Measurements from ENCODE around the gene ARHGDIB. TPM values are rescaled to one million over a fixed set of nuclear protein-coding genes. Genes with fewer than 3 reads are reported as not detected.

ARHGDIB gene
- polyA plus RNA-seq, 4 donors: 44.5 to 64.5 (median 47.8) TPM

DNA sequence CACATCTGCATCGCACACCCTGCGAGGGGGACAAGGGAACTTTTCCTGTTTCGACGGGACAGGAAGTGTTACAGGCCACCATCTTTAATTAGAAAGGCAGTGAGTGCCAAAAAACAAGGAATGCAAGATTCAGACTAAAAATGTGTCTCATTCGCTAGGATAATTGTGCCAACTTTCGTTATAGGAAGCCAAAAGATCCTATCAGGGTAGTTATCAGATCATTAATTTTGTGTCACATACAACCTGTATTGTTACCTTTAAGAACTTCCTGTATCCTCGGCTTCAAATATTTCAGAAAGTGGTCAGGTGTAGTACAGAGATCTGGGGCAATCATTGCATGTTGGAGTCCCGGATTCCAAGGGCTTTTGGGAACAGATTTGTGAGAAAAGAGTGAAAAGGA lies 56.5 kb downstream of the ARHGDIB start:
- DNase-seq (ENCODE audit: low read depth in 4 of 4, low spot score in 2 of 4): no peak

DNA sequence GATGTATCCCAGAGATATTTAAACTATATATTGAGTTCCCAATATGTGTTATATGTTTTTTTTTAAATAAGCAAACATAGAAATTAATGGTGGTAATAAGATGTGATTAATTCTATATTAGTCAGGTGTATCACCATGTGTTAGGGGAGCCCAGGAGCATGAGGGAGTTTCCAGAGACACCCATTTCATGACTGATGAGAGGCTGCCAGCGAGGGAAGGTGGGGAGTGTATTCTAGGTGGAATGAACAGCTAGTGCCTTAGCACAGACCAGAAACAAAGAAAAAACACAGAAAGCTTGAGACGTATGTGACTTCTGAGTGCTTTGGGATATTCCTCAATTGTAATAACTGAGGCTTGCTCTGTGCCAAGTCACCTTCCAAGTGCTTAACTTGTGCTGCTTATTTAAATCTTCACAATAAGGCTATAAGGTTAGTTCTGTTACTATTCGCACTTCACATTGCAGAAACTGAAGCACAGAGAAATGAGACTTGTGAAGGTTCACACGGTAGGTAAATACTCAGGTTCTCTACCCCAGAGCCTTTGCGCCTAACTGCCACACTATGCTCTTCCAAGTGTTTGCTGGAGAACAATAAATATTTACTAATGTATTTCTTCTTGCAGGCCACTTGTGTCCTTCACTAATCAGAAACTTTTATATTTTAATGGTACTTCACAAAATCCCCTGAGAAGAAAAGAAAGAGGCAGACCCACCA lies 57.9 kb downstream of the ARHGDIB start:
- DNase-seq (ENCODE audit: low read depth in 4 of 4, low spot score in 2 of 4): no peak

- no peak for DNase-seq (ENCODE audit: low read depth in 4 of 4, low spot score in 2 of 4)
Observed at GRCh38 chr12:14902465-14902864, 58.9 kb downstream of the ARHGDIB start.

DNA sequence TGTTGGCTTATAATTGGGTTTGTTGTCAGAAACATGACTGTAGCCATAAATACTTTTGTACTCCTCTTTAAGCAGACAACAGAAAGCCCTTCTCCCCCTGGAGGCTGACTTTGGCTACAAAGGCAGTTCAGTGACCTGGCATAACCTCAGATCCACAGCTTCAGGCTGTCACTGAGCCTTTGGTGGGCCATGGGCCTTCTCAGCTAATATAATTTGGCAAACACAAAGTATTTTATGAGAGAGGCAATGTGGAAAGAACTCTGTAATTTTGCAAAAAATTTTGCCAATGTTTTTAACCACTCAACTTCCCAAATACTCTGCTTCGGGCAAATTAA lies 60.2 kb downstream of the ARHGDIB start:
- no peak for DNase-seq (ENCODE audit: low read depth in 4 of 4, low spot score in 2 of 4)

DNA sequence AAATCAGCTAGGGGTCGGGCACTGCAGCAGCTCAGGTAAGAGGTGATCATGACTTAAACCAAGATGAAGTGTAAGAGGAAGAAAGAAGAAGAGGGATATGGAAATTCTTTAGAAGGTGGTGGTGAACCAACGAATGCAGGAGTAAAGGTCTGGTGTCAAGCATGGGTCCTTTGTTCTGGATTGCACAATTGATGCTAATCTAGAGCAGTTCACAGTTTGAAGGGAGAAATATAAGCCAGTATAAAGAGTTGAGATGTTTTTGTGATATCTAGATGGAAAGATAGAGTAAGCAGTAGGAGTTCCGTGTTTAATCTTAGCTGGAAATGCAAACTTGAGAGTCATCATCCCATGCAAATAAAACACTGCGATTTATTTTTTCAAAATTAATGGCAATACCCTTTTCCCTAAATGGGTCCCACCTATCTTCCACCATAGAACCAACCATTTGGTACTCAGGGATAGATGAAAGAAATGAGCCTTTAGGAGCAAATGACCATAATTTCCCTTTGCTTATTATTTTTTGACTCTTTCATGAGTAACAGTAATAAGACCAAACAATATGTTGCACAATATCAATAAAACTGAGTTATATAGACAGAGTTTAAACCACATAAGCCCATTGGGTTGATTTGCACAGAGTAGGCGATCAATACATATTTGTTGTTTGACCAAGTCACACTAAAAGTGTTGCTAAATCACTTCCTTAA lies 60.7 kb downstream of the ARHGDIB start:
- no peak for DNase-seq (ENCODE audit: low read depth in 4 of 4, low spot score in 2 of 4)

DNA sequence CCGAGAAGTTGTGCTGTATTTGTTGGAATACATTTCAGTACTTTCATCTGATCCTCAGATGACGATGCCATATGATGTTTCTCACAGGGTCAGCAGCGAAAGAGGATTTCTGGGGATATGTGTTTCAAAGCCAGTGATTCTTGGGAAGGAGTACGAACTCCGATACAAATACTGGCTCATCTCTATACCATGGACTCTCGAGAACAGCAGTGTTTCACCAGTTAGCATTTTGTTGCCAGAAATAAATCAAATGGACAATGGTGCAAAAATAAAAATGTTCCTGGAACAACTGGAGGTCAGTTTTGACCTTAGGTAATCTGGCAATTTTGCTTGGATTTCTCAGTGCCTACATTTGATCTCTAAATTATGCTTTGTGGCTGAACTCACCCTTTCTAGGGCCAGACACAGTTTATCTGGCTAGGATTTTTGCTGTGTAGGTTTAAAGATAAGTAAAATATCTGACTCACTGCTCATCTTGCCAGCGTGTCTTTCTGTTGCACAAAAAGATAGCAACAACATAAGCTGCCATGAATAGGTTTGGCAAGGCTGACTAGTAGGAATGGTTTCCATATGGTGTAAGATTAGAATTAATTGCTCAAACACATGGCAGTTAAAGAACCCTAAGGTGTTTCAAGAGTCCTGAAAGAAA lies 64.8 kb downstream of the ARHGDIB start:
- DNase-seq (ENCODE audit: low read depth in 4 of 4, low spot score in 2 of 4): no peak

GRCh38 chr12:14893506-14894250 lies 67.7 kb downstream of the ARHGDIB start:
- no peak for DNase-seq (ENCODE audit: low read depth in 4 of 4, low spot score in 2 of 4)

DNA sequence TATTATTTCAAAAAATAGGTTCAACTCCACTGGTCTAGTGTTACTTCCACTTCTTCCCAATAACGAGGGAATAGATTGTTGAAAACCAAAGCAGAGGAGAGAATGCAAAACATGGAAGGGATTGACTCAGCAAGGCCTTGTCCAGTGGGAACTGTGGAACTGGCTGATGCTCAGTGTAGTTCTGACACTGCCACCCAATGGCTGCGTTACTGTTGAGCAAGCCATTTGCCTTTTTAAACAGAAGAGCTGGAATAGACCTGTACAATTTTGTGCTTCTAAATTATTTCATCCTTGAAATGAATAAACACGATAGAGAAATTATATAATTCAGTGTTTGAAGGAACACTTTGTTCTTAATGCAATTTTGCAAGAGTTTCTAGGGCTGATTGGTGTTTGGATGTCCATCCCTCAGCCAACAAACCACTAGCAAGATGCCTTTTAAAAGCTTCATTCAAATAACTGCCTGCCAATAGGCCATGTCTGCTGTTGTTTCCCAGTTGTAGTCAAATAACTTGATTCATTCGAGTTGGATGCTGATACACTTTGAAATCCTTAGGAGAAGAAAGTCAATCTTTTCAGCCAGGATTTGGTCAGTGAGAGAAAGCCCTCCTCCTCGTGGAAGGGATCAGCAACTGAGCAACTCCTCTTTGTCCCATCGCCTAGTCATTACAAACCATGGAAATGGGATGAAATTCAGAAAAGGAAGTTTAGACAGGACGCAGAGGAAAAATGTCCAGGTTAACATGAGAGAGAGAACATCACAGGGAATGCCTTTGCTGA lies 68.5 kb downstream of the ARHGDIB start:
- no peak for DNase-seq (ENCODE audit: low read depth in 4 of 4, low spot score in 2 of 4)

Other genes starting within 250 kb of the ARHGDIB start
- 100 to 1,000 TPM in 2 of 4 donors, 10 to 100 TPM in 2; 93.5 to 120 (median 103) TPM for gene WBP11, start 158.1 kb downstream of the ARHGDIB start, polyA plus RNA-seq (ENCODE audit: insufficient read length in 4 of 4)
- gene C12orf60, start 157.9 kb downstream of the ARHGDIB start, polyA plus RNA-seq (ENCODE audit: insufficient read length in 4 of 4): 1 to 10 TPM; 3.9 to 5.4 (median 4.6) TPM
- gene SMCO3, start 147.4 kb downstream of the ARHGDIB start, polyA plus RNA-seq (ENCODE audit: insufficient read length in 4 of 4): 1 to 10 TPM; 2.2 to 3.1 (median 2.6) TPM
- under 1 TPM; 0.07 to 0.68 (median 0.17) TPM for gene ART4, start 118.1 kb downstream of the ARHGDIB start, polyA plus RNA-seq (ENCODE audit: insufficient read length in 4 of 4)
- 10 to 100 TPM; 29.4 to 65.6 (median 41.6) TPM for gene MGP, start 75.7 kb downstream of the ARHGDIB start, polyA plus RNA-seq (ENCODE audit: insufficient read length in 4 of 4)
- 10 to 100 TPM; 20.5 to 26.6 (median 25.7) TPM for gene ERP27, start 23.1 kb downstream of the ARHGDIB start, polyA plus RNA-seq (ENCODE audit: insufficient read length in 4 of 4)
- gene PDE6H, start 11.4 kb upstream of the ARHGDIB start, polyA plus RNA-seq (ENCODE audit: insufficient read length in 4 of 4): not detected

Measured in left renal cortex interstitium (tissue), 4 donors.